CMK (cell line): ENCODE measurements around the gene PCBD2.
"Not testable (repeated sequence)": the region's sequence is repeated elsewhere in the genome, so short reads cannot be mapped to it uniquely, and the experiment has no call there.

Source experiments
- DNase-seq: peaks from one replicate; pipeline ENCODE4 v3.0.0-alpha.2; 2010; ENCODE audit warnings: low read depth

The PCBD2 gene

GRCh38 chr5:134906811-134907210, 1.9 kb downstream of the PCBD2 start:
- no peak for DNase-seq

GRCh38 chr5:134910752-134911151, 5.8 kb downstream of the PCBD2 start:
- DNase-seq: not testable (repeated sequence)

GRCh38 chr5:134911285-134912206, 6.6 kb downstream of the PCBD2 start:
- no peak for DNase-seq

GRCh38 chr5:134913254-134913653, 8.3 kb downstream of the PCBD2 start:
- DNase-seq: no peak

GRCh38 chr5:134913795-134914194, 8.9 kb downstream of the PCBD2 start:
- DNase-seq: no peak

GRCh38 chr5:134917070-134917815, 12.3 kb downstream of the PCBD2 start:
- DNase-seq: no peak

GRCh38 chr5:134918861-134919260, 13.9 kb downstream of the PCBD2 start:
- DNase-seq: no peak

GRCh38 chr5:134920848-134921575, 16.1 kb downstream of the PCBD2 start:
- no peak for DNase-seq

- DNase-seq: no peak
These were observed 27.6 kb downstream of the PCBD2 start for GRCh38 chr5:134932508-134932907.

- no peak for DNase-seq
These were observed 29.3 kb downstream of the PCBD2 start for GRCh38 chr5:134934202-134934601.

- DNase-seq: no peak
These were observed 31.0 kb downstream of the PCBD2 start for GRCh38 chr5:134935711-134936602.

GRCh38 chr5:134937526-134937925, 32.6 kb downstream of the PCBD2 start:
- no peak for DNase-seq

GRCh38 chr5:134938030-134938429, 33.1 kb downstream of the PCBD2 start:
- no peak for DNase-seq

- no peak for DNase-seq
These were observed 34.6 kb downstream of the PCBD2 start for GRCh38 chr5:134939500-134939899.

GRCh38 chr5:134943547-134943946, 38.6 kb downstream of the PCBD2 start:
- DNase-seq: no peak

GRCh38 chr5:134944630-134945029, 39.7 kb downstream of the PCBD2 start:
- no peak for DNase-seq

- no peak for DNase-seq
These were observed 40.1 kb downstream of the PCBD2 start for GRCh38 chr5:134945041-134945440.

- DNase-seq: no peak
These were observed 44.0 kb downstream of the PCBD2 start for GRCh38 chr5:134948911-134949310.

GRCh38 chr5:134949316-134949715, 44.4 kb downstream of the PCBD2 start:
- DNase-seq: no peak

GRCh38 chr5:134957920-134958608, 53.1 kb downstream of the PCBD2 start:
- no peak for DNase-seq

GRCh38 chr5:134958755-134959154, 53.8 kb downstream of the PCBD2 start:
- no peak for DNase-seq
